ENCODE results near the gene PSME4. TPM values are rescaled to one million over a fixed set of nuclear protein-coding genes. Genes with fewer than 3 reads are reported as not detected.
"Not testable (repeated sequence)": the region's sequence is repeated elsewhere in the genome, so short reads cannot be mapped to it uniquely, and the experiment has no call there.

The PSME4 gene
- polyA plus RNA-seq, 1 donor = 82.8 TPM

DNA sequence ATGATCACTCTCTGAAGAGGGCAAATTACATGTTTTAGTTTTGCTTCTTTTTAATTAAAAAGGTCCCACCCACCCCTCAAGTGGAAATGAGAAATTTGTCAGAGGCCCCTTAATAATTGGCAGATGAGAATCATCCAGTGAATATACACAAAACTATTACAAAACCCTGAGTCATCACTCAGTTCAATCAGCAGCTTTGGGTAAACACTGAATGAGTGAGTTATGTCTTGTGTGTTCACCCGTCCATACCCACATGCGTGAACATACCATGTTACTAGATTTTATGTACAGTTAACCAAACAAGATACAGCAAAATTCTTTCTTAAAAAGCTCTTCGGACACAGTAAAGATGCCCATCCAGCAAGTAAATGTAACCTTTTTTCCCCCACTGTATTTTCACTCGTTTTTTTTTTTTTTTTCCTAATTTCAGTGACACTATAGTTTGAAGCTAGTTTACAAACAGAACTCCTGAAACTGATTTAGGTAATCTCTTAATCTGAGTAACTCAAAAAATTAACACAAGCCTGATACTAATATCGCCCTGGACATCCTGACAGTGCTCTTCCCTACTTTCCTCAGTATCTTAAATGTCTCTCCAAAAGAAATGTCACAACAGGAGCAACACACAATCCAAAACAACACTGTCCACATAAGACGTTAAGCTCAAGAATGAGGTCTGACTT lies 1.4 kb downstream of the PSME4 start:
- peak; percentile 50 for DNase-seq

DNA sequence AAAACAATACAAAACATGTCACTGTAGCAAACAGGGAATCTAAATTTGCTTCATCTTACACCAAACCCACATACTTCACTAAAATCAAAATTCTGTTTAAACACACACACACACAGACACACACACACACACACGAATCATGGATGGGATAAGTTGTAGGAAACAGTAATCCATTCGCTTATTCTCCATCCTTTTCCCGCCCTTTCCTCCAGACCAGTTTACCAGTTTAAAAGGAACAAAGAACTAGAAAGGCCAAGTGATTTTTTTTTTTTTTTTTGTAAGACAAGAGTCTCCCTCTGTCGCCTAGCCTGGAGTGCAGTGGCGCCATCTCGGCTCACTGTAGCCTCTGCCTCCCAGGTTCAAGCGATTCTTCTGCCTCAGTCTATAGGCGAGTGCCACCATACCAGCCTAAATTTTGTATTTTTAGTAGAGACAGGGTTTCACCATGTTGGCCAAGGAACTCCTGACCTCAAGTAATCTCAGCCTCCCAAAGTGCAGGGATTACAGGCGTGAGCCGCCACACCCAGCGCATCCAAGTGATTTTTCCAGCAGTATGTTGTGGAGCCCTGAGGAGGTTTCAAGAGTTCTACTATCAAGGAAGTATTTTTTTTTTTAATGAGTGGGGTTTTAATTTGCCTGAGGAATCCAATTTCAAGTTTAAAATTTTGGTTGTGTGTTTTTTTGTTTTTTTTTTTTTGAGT lies 5.7 kb downstream of the PSME4 start:
- DNase-seq = no peak

DNA sequence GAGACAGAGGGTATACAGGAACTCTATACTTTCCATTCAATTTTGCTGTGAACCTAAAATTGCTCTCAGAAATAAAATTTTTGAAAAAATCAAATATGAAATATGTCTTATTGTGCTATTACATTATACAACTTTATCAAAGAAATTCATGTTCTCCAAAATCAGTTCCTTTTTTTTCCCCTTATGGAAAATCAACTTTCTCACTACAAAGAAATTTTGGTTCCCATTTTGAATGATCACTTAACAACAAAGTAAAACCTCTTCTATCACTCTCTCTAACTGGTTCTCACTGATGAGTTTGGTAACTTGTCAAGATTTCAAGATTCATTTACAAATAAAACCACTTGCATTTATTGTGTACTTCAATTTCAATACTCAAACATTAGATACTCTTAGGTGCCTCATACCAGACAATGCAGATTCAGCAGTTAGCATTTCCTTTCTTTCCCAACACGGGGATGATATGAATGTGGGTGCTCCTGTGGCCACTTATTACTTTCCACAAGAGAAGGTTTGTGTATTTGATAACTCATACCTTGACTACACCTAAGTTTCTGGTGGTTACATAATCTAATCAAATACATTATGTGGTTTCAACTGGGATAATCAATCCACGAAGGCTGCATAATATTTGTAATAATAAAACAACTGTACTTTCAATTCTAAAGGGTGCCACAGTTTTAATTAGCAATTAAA lies 6.4 kb downstream of the PSME4 start:
- no peak for DNase-seq

DNA sequence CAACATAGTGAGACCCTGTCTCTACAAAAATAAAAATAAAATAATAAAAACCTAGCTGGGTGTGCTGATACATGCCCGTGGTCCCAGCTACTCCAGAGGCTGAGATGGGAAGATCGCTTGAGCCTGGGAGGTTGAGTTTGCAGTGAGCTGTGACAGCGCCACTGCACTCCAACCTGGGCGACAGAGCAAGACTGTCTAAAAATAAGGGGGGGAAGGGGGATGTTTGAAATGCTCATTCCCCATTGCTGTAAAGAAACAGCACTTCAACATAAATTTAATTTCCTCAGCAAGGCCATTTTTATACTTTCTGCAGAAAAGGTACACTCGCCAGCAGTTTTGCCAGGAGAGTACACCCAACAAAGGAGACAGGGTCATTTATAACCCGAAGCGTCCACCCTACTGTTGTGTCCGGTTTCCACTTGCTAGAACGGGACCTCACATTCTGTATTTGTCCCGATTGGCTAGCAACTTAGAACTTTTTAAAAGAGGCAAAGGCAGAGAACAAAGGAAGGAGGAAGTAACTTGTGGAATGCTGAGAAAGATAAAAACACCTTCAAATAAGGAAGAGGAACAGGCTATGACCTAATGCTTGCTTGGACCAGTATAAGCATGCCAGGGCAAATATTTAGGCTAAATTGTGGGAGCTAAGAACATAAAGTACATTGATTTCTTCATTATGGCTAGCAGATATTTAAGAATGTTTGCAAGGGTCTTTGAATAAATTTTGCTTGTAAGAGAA lies 9.1 kb downstream of the PSME4 start:
- DNase-seq = not testable (repeated sequence)

DNA sequence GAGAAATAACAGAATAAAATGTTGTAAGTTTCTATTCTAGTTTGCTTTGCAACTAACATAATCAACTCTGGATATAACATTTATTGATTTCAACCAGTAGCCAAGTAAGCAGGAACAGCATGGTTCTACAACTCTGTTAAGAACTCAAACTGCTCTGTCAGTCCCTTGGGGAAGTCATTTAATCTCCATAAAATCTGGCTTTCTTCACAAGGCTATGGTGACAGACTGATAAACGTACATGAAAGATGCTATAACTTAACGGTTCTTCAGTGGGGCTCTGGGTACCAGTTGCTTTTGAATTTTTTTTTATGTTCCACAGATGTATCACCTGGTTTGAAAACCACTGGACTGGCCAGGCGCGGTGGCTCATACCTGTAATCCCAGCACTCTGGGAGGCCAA lies 10.3 kb downstream of the PSME4 start:
- DNase-seq = no peak

DNA sequence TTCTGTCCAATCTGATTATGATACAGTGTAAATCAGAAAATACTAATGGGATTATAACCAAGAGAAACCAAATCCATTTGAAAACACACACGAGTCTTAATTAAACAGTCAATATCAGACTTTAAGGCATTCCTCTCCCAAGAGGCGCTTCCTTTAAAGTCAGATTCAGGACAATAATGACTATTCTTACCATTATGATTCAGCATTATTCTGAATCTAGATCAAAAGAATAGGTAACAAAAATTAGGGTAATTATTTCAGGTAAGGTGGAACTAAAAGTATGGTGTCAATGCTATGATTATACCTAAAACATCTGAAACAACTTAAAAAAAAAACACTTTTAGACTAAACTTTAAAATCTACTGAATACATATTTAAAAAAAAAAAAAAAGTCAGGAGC lies 12.3 kb downstream of the PSME4 start:
- no peak for DNase-seq

DNA sequence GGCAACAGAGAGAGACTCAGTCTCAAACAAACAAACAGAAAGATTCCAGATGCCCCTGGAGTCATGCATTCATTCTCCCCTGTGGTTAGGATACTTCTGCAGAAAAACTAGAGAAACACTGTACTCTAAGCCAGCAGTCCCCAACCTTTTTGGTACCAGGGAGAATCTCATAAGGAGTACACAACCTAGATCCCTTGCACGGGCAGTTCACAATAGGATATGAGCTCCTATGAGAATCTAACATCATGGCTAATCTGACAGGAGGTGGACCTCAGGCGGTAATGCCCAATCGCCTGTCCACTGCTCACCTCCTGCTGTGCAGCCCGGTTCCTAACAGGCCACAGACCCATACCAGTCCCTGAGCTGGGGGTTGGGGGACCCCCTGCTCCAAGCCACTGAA lies 18.3 kb downstream of the PSME4 start:
- DNase-seq = no peak

DNA sequence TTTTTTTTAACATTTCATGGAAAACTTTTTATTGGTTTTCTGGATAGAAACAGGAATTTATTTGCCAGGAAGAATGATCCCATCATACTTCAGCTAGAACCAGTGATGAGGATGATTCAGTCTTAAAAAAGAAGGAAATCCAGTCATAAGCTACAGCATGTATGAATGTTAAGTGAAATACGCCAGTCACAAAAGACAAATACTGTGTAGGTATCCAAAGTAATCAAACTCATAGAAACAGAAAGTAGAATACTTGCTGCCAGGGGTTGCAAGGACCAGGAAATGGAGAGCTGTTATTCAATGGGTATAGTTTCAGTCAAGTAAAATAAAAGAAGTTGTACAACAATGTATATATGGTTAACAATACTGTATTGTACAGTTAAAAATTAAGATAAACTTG lies 21.3 kb downstream of the PSME4 start:
- no peak for DNase-seq

DNA sequence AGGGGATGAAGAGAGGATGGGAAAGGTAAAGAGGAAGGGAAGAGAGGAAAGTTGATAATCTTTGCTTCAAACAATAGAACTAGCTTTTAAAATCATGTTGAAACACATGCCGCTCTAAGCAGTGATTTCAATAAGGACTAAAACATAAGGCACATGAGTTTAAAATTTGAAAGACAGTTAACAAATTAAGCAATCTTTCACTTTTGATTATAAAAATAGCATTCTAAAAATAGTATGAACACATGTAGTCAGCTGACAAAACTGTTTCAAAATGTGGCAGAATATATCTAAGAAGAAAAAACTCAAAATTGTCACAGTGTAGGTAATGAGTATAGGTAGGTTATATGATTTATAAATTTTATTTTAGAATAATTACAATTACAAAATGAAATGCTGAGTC lies 25.3 kb downstream of the PSME4 start:
- no peak for DNase-seq

DNA sequence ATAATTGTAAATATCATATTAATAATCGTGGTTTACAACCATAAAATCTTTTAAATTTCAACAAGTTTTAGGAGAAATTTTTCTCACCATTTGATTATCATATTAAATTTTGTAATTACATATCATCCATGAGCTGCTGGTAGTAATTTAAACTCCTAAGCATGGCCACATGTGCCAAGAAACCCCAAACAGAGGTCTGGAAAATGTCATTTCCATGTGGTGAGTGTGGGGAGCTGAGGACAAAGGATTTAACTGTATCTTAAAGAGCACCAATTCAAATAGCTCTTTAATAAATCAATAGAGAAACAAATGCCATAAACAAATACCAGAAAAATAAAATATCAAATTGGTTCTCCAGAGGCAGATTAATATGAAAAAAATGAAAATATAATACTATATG lies 26.3 kb downstream of the PSME4 start:
- DNase-seq = no peak

DNA sequence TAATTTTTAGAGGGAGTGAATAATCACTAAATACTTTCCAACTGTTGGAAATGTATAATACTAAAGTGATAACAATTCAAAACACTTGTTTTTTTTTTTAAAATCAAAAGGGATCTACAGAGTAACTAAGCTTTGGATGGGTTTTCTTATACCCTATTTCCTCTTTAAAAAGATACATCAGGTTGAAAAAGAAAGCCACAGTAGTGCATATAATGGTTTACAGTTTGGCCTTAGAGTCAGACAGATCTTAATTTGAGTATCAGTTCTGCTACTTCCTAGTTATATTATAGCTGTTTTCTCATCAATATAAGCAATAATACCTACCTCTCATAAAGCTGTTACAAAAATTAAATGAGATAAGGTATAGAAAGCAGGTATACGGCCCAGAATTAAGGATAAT lies 28.5 kb downstream of the PSME4 start:
- no peak for DNase-seq

DNA sequence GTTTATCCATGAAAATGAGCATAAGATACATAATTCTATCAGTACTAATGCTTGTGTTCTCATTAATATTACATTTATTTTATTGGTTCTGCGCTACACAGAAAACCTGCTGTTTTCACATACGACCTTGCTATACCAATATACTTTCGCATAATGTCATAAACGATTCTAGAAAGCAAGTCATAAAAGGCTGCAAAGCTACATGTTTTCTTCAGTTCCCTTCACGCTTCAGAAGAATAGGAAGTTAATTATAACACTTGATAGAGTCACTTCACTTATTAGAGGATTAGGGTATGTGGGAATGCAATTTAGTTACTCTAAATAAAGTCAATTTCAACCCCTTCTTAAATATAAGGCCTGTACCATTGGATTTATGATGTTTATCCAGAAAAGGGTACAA lies 29.0 kb downstream of the PSME4 start:
- DNase-seq = no peak

DNA sequence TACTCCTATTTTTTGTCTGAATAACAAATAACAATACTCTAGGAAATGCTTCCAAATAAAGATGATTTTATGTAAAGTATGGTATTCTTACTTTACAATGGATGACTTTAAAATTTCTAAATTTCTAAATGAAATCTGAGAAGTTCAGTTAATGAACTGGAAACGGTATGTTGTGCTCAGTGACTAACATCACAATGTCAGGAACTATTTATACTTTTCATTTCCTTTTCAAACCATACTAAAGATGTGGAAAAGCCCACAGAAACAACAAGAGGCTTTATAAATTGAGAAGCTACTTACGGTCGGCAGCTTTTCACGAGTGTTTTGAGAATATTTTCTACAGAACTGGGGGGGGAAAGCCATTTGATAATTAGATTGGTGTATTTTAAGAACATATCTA lies 31.1 kb downstream of the PSME4 start:
- DNase-seq = no peak

DNA sequence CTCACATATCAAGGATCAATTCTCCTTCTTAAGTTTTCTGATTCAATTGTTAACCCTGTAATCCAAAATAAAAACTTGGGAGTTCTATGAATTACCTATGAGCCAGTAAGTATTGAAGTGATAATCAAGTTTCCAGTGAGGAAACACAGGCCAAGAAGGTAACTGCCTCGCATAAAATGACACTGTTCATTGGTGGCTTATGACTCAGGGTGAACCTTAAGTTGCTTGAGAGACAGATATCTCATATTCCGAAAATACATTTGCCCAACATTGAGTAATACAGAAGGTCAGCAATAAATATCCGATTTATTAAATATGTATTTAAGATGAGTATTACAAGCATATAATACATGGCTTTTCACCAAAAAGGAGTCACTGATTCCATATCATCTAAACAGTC lies 31.9 kb downstream of the PSME4 start:
- DNase-seq = no peak

DNA sequence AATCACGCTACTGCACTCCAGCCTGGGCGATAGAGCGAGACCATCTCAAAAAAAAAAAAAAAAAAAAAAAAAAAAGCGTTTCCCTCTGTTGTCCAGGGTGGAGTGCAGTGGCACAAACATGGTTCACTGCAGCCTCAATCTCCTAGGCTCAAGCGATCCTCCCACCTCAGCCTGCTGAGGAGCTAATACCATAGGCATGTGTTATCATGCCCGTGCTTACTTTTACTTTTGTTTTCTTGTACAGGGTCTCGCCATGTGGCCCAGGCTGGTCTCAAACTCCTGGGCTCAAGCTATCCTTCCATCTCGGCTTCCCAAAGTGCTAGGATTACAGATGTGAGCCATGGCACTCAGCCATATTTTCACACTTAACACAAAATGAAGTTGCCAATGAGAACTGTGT lies 37.5 kb downstream of the PSME4 start:
- no peak for DNase-seq

DNA sequence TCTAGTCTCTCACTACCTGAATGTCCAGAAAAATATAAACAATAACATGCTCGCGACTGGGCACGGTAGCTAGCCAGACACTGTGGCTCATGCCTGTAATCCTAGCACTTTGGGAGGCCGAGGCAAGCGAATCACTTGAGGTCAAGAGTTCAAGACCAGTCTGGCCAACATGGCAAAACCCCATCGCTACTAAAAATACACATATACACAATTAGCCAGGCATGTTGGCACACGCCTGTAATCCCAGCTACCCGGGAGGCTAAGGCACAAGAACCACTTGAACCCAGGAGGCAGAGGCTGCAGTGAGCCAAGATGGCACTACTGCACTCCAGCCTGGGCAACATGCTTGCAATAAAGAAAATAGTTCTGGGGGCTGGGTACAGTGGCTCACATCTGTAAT lies 44.5 kb downstream of the PSME4 start:
- not testable (repeated sequence) for DNase-seq

DNA sequence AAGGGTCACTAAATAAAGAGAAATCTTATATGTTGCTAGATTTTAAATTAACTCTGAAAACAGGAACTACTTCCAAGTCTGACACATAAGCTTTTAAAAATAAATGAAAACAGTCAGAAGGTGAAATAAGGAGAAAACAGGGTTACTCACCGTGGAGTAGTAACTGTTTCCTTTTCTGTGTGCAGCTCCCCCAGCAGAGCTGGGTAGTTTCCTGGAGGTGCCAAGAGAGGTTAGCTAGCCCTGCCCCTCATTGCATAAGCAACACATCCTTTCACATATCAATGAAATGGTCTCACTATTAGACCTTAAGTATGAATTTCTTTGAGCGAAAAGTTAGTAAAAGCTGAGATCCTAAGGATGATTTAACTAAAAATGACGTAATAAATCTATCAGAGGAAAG lies 57.1 kb downstream of the PSME4 start:
- no peak for DNase-seq

DNA sequence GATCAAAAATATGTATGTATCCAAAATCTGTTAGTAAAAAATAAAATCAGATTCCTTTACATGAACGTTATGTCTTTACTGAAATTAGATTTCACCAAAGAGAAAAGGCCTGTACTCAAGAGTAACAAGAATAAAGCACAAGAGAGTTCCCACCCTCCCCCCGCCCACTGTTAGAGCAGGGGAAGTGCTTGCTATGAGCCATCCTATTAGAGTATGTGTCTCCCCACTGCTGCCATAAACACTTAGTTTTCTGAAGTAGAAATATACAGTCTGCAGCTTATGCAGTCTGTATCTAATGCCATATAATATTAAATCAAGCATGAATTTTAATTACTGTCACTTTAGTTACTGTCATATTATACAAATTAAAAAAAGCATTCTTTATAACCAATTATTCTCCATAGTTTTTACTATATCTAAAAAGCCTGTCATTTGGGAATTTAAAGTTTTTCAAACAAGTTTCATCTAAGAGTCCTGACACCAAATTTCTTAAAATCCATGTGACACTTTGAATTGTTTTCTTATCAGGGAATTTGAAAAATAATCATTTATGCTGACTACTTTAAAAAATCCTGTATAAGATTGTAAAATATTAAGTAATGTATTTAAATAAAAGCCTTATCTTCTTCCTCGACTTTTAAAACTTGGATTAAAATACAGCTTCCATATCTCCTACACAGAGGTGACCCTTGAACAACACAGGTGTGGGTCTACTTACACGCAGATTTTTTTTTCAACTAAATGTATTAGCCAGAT lies 59.2 kb downstream of the PSME4 start:
- no peak for DNase-seq

DNA sequence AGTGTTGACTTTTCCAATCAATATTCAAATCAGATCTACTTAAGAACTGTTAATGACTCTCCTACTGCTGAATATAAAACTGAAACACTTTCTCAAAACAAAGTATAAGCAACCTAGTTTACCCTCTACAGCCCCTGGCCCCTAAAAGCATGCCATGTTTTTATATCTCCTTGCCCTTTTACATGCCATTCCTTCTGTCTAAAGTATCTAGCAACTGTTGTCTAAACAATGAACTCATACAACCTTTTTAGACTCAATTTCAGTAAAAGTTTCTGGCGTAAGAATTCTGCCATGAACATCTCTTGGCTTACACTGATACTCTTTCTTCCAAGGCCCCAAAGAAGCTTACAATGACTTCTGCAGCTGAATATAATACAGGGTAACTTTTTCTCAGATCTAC lies 63.2 kb downstream of the PSME4 start:
- DNase-seq = no peak

DNA sequence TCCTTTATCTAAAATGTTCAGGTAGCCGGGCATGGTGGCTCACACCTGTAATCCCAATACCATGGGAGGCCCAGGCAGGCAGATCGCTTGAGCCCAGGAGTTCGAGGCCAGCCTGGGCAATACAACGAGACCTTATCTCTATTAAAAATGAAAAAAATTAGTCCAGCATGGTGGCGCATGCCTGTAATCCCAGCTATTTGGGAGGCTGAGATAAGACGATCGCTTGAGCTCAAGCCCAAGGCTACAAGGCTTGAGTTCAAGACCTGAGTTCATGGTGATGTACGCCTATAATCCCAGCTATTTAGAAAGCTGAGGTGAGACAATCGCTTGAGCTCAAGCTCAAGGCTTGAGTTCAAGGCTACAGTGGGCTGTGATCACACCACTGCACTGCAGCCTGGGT lies 65.4 kb downstream of the PSME4 start:
- no peak for DNase-seq

DNA sequence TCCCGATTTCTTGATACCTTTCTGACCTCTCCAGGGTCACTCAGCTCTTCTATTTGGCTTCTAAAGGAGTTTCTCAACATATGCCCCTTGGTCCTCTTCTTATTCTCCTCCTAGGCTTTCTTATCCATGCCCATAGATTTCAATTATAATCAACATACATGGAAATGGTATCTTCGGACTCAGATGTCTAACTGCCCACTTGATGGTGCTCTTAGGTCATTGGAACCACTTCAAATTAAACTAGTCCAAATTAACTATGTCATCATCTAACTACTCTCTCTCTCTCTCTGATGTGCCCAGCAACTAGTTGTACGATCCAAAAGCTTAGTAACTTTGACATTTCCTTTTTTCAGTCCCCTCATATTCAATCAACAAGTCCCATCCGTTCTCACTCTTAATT lies 67.8 kb downstream of the PSME4 start:
- no peak for DNase-seq

DNA sequence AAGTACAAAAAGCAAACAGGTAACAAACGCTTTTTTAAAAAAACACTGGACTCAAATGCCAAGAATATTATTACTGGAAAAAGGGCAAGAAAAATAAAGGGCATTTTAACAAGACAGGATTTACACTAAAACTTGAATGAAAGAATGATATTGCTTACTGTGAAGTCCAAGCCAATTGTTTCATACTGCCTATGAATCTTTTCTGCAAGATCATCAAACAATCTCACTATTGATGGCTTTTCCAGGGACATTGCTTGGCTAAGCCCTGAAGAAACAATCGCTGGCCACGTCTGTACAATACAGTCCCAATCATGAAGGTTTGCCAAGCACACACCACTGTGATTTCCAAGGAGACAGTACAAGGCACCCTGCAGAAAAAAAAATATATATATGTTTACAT lies 69.6 kb downstream of the PSME4 start:
- DNase-seq = no peak

Data from left kidney (tissue), 2 donors.